ENCODE data around the gene SBF2.

The SBF2 gene

GRCh38 chr11:9876331-9876730, 417.7 kb downstream of the SBF2 start:
- Histone ChIP-seq H3K36me3 (no peaks in the 10 kb centered on the region), H3K4me3 (ENCODE audit: low read depth in 1 of 2, low read length in 1 of 2) (no peak overlapping the region), H3K9me3 (no peaks in the 10 kb centered on the region), H3K27me3 (no peaks in the 10 kb centered on the region), H3K27ac (no peak overlapping the region), H3K4me1 (ENCODE audit: control insufficient read depth in 1 of 2, insufficient read depth in 1 of 2, low read depth in 1 of 2, low read length in 1 of 2) (no peaks in the 10 kb centered on the region)
- TF ChIP-seq CTCF (IDR thresholded peaks at IDR 0.05) = no peak

DNA sequence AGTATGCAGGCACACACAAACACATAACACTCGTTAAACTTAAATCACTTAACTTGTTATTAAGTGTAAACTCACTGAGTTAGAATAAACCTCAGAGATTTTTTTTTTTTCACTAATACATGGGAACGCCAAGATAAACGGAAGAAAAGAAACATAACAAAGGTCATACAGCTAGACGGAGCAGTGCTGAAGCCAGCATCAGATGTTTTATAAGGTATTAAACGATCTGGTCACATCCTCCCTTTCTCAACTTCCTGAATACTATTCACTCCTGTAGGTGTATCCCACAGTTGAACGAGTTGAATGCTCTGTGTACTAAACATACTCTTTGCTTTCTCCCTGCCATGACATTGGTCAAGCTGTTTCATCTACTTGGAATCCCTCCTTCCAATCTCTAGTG, 418.2 kb downstream of the SBF2 start:
- Histone ChIP-seq H3K9me3 (no peaks in the 10 kb centered on the region), H3K27ac (no peak overlapping the region), H3K4me1 (ENCODE audit: control insufficient read depth in 1 of 2, insufficient read depth in 1 of 2, low read depth in 1 of 2, low read length in 1 of 2) (no peaks in the 10 kb centered on the region), H3K4me3 (ENCODE audit: low read depth in 1 of 2, low read length in 1 of 2) (no peak overlapping the region), H3K27me3 (no peaks in the 10 kb centered on the region), H3K36me3 (no peaks in the 10 kb centered on the region)
- no peak for TF ChIP-seq CTCF (IDR thresholded peaks at IDR 0.05)

DNA sequence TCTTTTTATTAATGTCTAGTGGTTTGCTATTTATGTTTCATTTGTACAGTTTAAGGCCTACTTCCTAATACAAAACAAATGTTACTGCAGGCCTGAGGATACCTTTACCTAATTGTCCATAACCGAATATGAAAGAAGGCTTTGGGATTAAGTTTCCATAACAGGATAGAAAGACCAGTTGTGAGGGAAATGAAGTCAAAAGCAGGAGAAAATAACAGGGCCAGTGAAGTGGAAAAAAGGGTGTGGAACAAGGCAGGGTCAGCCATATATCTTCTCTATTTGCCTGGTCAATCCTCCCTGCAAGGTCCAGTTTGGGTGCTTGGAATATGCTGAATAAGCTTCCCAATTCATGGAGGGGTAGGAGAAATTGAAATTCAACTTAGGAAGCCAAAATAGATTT, 418.6 kb downstream of the SBF2 start:
- no peaks in the 10 kb centered on the region for H3K27me3 ChIP-seq
- TF ChIP-seq CTCF (IDR thresholded peaks at IDR 0.05) = no peak
- H3K4me1 ChIP-seq (ENCODE audit: control insufficient read depth in 1 of 2, insufficient read depth in 1 of 2, low read depth in 1 of 2, low read length in 1 of 2) = no peaks in the 10 kb centered on the region
- H3K4me3 ChIP-seq (ENCODE audit: low read depth in 1 of 2, low read length in 1 of 2) = no peak overlapping the region
- H3K27ac ChIP-seq = no peak overlapping the region
- H3K36me3 ChIP-seq = no peaks in the 10 kb centered on the region
- H3K9me3 ChIP-seq = no peaks in the 10 kb centered on the region

- Histone ChIP-seq H3K27me3 (no peaks in the 10 kb centered on the region), H3K36me3 (no peaks in the 10 kb centered on the region), H3K9me3 (no peaks in the 10 kb centered on the region), H3K4me1 (ENCODE audit: control insufficient read depth in 1 of 2, insufficient read depth in 1 of 2, low read depth in 1 of 2, low read length in 1 of 2) (no peaks in the 10 kb centered on the region), H3K27ac (no peak overlapping the region), H3K4me3 (ENCODE audit: low read depth in 1 of 2, low read length in 1 of 2) (no peak overlapping the region)
- TF ChIP-seq CTCF (IDR thresholded peaks at IDR 0.05) = no peak
Observed at GRCh38 chr11:9874466-9874865, 419.6 kb downstream of the SBF2 start.

DNA sequence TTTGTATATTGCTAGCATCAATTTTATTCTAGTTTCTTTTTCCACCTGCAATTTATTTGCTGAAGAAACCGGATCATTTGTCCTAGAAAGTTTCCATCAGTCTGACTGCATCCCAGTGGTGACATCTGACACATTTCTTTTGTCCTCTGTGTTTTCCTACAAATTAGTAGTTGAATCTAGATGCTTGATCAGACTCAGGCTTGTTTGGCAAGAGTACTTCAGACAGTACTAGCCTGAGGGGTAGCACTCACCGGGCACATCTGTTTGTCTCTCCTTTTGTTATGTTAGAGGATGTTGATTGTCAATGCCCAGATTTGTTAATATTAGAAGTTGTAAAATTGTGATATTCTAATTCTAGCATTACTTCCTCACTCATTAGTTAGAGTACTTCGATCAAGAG, 425.4 kb downstream of the SBF2 start:
- Histone ChIP-seq H3K4me1 (ENCODE audit: control insufficient read depth in 1 of 2, insufficient read depth in 1 of 2, low read depth in 1 of 2, low read length in 1 of 2) (no peaks in the 10 kb centered on the region), H3K27me3 (no peaks in the 10 kb centered on the region), H3K9me3 (no peaks in the 10 kb centered on the region), H3K4me3 (ENCODE audit: low read depth in 1 of 2, low read length in 1 of 2) (no peak overlapping the region), H3K36me3 (no peaks in the 10 kb centered on the region), H3K27ac (no peak overlapping the region)
- no peak for TF ChIP-seq CTCF (IDR thresholded peaks at IDR 0.05)

DNA sequence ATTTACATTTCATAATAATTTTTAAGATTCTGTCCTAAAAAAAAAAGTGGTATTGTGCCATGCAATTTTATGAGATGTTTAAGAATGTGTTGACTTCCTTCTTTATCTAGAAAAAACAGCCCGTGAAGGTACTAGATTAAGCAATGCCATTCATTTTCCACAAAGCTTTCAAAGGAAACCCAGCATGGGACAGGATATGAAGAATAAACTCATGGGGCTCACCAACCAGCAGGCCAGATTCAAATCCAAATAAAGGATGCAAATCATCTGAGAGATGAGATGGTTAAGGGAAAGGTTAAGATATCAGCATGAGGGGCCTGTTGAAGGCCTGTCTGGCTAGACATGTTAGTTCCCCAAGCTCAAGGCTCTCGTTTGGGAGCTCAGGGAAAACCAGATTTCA, 431.0 kb downstream of the SBF2 start:
- no peak overlapping the region for H3K27ac ChIP-seq

More for the DNA sequence above, 431.0 kb downstream of the SBF2 start:
- no peaks in the 10 kb centered on the region for H3K36me3 ChIP-seq
- no peaks in the 10 kb centered on the region for H3K9me3 ChIP-seq
- H3K4me3 ChIP-seq (ENCODE audit: low read depth in 1 of 2, low read length in 1 of 2) = no peak overlapping the region
- no peak for TF ChIP-seq CTCF (IDR thresholded peaks at IDR 0.05)
- no peaks in the 10 kb centered on the region for H3K4me1 ChIP-seq (ENCODE audit: control insufficient read depth in 1 of 2, insufficient read depth in 1 of 2, low read depth in 1 of 2, low read length in 1 of 2)
- H3K27me3 ChIP-seq = no peaks in the 10 kb centered on the region
